Adrenal gland (tissue), 12 donors: Measurements from ENCODE around the gene AKAP7. TPM values are rescaled to one million over a fixed set of nuclear protein-coding genes. Genes with fewer than 3 reads are reported as not detected.

Experiments
- DNase-seq, 7 donors: peaks; one replicate each; pipeline ENCODE4 v3.0.0-alpha.2; 2019 to 2020
- H3K27ac ChIP-seq, 5 donors: fragments of 200-600 bp; sonication (generic) in 4 of 5; 1 replicate in 3 of 5; 2 replicates in 2 of 5; pipeline versions ENCODE4 v1.5.1 to v1.8.0; 2016 to 2020; ENCODE audit warnings: mild to moderate bottlenecking in 1 of 5
- H3K27me3 ChIP-seq: fragments of 200-600 bp; 2 replicates; pipeline ENCODE4 v1.8.0; 2021
- H3K36me3 ChIP-seq, 2 donors: fragments of 200-600 bp; replicated peaks in 1 of 2; 1 replicate in 1 of 2; 2 replicates in 1 of 2; pipeline versions ENCODE4 v1.5.1 to v1.8.0; 2018 to 2022
- H3K4me1 ChIP-seq, 2 donors: fragments of 200-600 bp; replicated peaks in 1 of 2; 1 replicate in 1 of 2; 2 replicates in 1 of 2; pipeline versions ENCODE4 v1.5.1 to v1.8.0; 2018 to 2021
- H3K4me3 ChIP-seq, 4 donors: fragments of 200-600 bp; sonication (generic) in 3 of 4; one replicate each; pipeline ENCODE4 v1.5.1; 2016 to 2018
- H3K9me3 ChIP-seq, 3 donors: fragments of 200-600 bp; sonication (generic) in 1 of 3; replicated peaks in 1 of 3; 1 replicate in 2 of 3; 2 replicates in 1 of 3; pipeline versions ENCODE4 v1.5.1 to v1.8.0; 2016 to 2021
- CTCF ChIP-seq, 6 experiments: fragments of 450-650 bp in 4 of 6; fragments of 200-600 bp in 2 of 6; sonication (generic) in 1 of 6; IDR thresholded peaks; 1 replicate in 5 of 6; 2 replicates in 1 of 6; pipeline versions ENCODE4 v1.5.1 to v1.8.0; 2016 to 2021; ENCODE audit warnings: antibody characterized with exemption in 6 of 6, mild to moderate bottlenecking in 2 of 6, moderate library complexity in 1 of 6
- POLR2A ChIP-seq, 2 donors: fragments of 450-650 bp; IDR thresholded peaks; one replicate each; pipeline ENCODE4 v1.6.1; 2017; ENCODE audit warnings: antibody characterized with exemption in 2 of 2, mild to moderate bottlenecking in 2 of 2, moderate library complexity in 1 of 2
- WGBS, 4 donors: extraction: QIAGEN DNeasy Blood & Tissue Kit in 2 of 4; methylation state at CpG; one replicate each; pipeline versions ENCODE4 v1.1.5 to v1.1.7; 2013 to 2017; 5-methylcytosine and 5-hydroxymethylcytosine counted together
- intact Hi-C, 2 donors: fragments of 100-400 bp; cut with DNase I; formaldehyde crosslinking; loops; one replicate each; pipeline versions ENCODE4 v1.14.1 to v1.15.0; 2022 to 2023
- polyA plus RNA-seq, 3 donors: library from polyadenylated mRNA; stranded (reverse); fragments of 200-250 nt in 2 of 3; fragments of 350-450 nt in 1 of 3; fragmentation: Illumina TruSeq in 1 of 3; extraction: RNeasy Lipid Tissue Mini Kit (QIAGEN cat#74804) in 1 of 3; gene quantifications; one replicate each; pipeline ENCODE4 v1.2.3, GENCODE V29; 2013 to 2014
- total RNA-seq, 9 donors: library from RNA; depleted of rRNA in 4 of 9; stranded (reverse); fragments of >200 nt in 4 of 9; fragments of 120-200 nt in 1 of 9; fragmentation: NEBNext Ultra II Directional in 1 of 9; extraction: Animal tissue kit (Norgen Biotek cat#: 25700) in 1 of 9; gene quantifications; one replicate each; pipeline versions ENCODE4 v1.1.0 to v1.2.4, GENCODE V29; 2013 to 2023
- donor health status: healthy with polysubstance abuse.
- donor health status: Bipolar disorder and iron deficiency.
- donor health status: DM: yes; HTN: yes; CAD: no.
- donor health status: DM: no; HTN: no; CAD: no.
- donor health status: DM: no; HTN: no; CAD: no.
- donor health status: DM: yes; HTN: yes; CAD: no.

The AKAP7 gene
- total and polyA plus RNA-seq, 12 donors: 36.2 to 165 (median 62.2) TPM

- no peak overlapping the region for H3K27ac ChIP-seq
- H3K4me1 ChIP-seq: no peaks in the 10 kb centered on the region
- no peak for DNase-seq
- no peaks in the 10 kb centered on the region for H3K36me3 ChIP-seq
- no peak overlapping the region for H3K4me3 ChIP-seq
- 90 to 95% (median 92%) methylated on average over 6 of the region's 6 CpGs for WGBS, 4 donors
- intact Hi-C loops: no loop called here
- no peaks in the 10 kb centered on the region for H3K9me3 ChIP-seq
- H3K27me3 ChIP-seq: no peaks in the 10 kb centered on the region
- TF ChIP-seq POLR2A (IDR thresholded peaks at IDR 0.05) (no peak), CTCF (IDR thresholded peaks at IDR 0.05) (no peak)
Observed at GRCh38 chr6:131303338-131303930, 168.2 kb downstream of the AKAP7 start.

DNA sequence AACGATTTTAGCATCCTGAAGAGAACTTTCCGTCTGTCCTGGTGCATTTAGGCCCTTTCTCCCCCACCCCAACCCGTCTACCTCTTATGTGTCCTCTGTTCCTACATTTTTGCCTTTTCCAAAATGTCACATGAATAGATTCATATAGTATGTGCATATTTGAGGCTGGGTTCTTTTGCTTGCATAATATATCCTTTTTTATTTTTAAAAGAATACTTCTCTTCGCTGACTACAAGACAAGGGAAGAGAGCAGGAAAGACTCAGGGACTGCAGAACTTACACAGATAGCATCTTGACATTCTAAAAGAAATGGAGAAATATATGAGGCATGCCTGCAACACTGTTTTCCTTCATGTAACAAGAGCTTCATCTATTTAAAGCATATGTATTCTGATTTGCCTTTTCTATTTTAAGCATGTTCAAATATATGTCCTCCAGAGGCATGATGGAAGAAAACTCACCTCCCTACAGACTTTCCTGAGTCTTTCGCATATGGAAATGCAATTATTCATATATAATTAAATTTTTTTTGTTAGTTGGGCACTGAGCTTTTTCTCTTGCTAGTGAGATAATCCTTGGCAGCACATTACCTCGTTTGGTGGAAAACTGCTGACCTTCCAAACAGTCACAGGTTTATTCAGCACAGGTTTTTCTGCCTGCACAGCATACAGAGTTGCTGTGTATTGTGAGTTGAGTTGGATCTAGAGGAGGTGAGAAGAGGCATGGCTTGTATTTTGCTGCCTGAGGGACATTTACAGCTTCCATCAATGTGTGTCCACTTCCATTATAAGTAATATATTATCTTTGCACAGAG lies 170.0 kb downstream of the AKAP7 start:
- DNase-seq: no peak
- no peaks in the 10 kb centered on the region for H3K36me3 ChIP-seq
- 81 to 82% (median 81%) methylated on average over 6 of the region's 6 CpGs for WGBS, 4 donors
- intact Hi-C loops: no loop called here
- TF ChIP-seq CTCF (IDR thresholded peaks at IDR 0.05): no peak
- no peak overlapping the region for H3K4me3 ChIP-seq
- H3K4me1 ChIP-seq: no peaks in the 10 kb centered on the region
- H3K27ac ChIP-seq: no peak overlapping the region
- H3K9me3 ChIP-seq: peaks cover 0 to 7% (median 0%) of the 10 kb centered on the region in 3 donors
- no peaks in the 10 kb centered on the region for H3K27me3 ChIP-seq

DNA sequence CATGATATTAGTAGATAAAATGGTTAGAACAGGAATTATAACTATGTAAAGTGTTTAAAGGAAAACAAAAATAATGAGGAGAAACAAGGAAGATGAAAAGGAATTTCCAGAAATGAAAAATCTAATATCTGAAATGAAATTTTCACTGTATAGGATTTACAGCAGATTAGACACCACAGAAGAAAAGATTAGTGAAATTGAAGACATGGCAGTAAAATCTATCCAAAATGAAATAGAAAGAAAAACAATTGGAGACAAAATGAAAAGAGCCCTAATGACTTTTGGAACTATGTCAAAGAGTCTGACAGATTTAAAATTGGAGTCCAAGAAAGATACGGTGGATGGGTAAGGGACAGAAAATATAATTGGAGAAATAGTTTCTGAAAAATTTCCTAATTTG lies 174.2 kb downstream of the AKAP7 start:
- Histone ChIP-seq H3K4me1 (no peaks in the 10 kb centered on the region), H3K9me3 (peaks cover 0 to 7% (median 0%) of the 10 kb centered on the region in 3 donors), H3K4me3 (no peak overlapping the region), H3K27ac (no peak overlapping the region), H3K27me3 (no peaks in the 10 kb centered on the region), H3K36me3 (no peaks in the 10 kb centered on the region)
- WGBS, 4 donors: 93 to 99% (median 98%) methylated on average over 1 of the region's 1 CpG
- TF ChIP-seq CTCF (IDR thresholded peaks at IDR 0.05): no peak
- no peak for TF ChIP-seq POLR2A (IDR thresholded peaks at IDR 0.05)
- intact Hi-C loops: no loop called here
- no peak for DNase-seq

- H3K36me3 ChIP-seq: no peaks in the 10 kb centered on the region
- peaks cover 0 to 3% (median 0%) of the 10 kb centered on the region in 3 donors for H3K9me3 ChIP-seq
- intact Hi-C loops: no loop called here
- 88 to 100% (median 95%) methylated on average over 2 of the region's 2 CpGs for WGBS, 4 donors
- H3K27ac ChIP-seq: no peak overlapping the region
- no peak for TF ChIP-seq POLR2A (IDR thresholded peaks at IDR 0.05)
- no peak for TF ChIP-seq CTCF (IDR thresholded peaks at IDR 0.05)
- no peak overlapping the region for H3K4me3 ChIP-seq
- H3K4me1 ChIP-seq: no peaks in the 10 kb centered on the region
- no peaks in the 10 kb centered on the region for H3K27me3 ChIP-seq
- no peak for DNase-seq
Observed at GRCh38 chr6:131314838-131315237, 179.6 kb downstream of the AKAP7 start.
